Activated CD4-positive, alpha-beta T cell treated with anti-CD3 and anti-CD28 coated beads for 48 hours (primary cell): Measurements from ENCODE around the gene RAPH1.

Source experiments
- DNase-seq: peaks from one replicate; pipeline ENCODE4 v3.0.0-alpha.2; 2020

RAPH1 gene

GRCh38 chr2:203347375-203347774 is 187.7 kb downstream of the RAPH1 start:
- DNase-seq = no peak

- DNase-seq = no peak
Measured at GRCh38 chr2:203346612-203347011, 188.5 kb downstream of the RAPH1 start.

- no peak for DNase-seq
Measured at GRCh38 chr2:203344667-203345066, 190.4 kb downstream of the RAPH1 start.
